Neural cell (in vitro differentiated cells): ENCODE results near the gene CADM1. TPM values are rescaled to one million over a fixed set of nuclear protein-coding genes. Genes with fewer than 3 reads are reported as not detected.

ENCODE experiments used
- H2AFZ ChIP-seq: fragments of 200-600, 300-800 bp; sonication (generic), shearing (Covaris generic); 2 replicates; pipeline ENCODE4 v1.6.0; 2014; ENCODE audit warnings: low read depth, mild to moderate bottlenecking, antibody characterized with exemption, low read length, moderate library complexity
- H3F3A ChIP-seq: fragments of 200-600 bp; shearing (Covaris generic); 2 replicates; pipeline ENCODE4 v1.6.1; 2016; ENCODE audit warnings: mild to moderate bottlenecking, moderate library complexity, mixed read lengths, antibody characterized with exemption, low read length; ENCODE audit not compliant: insufficient read depth, poor library complexity, severe bottlenecking
- H3K27ac ChIP-seq: fragments of 200-600, 300-800 bp; sonication (generic), shearing (Covaris generic); 2 replicates; pipeline ENCODE4 v1.5.1; 2014; ENCODE audit warnings: mild to moderate bottlenecking, low read length, moderate library complexity
- H3K27me3 ChIP-seq: fragments of 300-800, 200-600 bp; sonication (generic), shearing (Covaris generic); 2 replicates; pipeline ENCODE4 v1.6.0; 2014; ENCODE audit warnings: mild to moderate bottlenecking, low read depth, low read length, moderate library complexity; ENCODE audit not compliant: insufficient read depth
- H3K36me3 ChIP-seq: fragments of 300-800, 200-600 bp; sonication (generic), shearing (Covaris generic); 2 replicates; pipeline ENCODE4 v1.5.1; 2014; ENCODE audit warnings: mild to moderate bottlenecking, antibody characterized with exemption, low read length, moderate library complexity; ENCODE audit not compliant: insufficient read depth
- H3K4me2 ChIP-seq: fragments of 300-800, 200-600 bp; sonication (generic), shearing (Covaris generic); 2 replicates; pipeline ENCODE4 v1.6.0; 2014; ENCODE audit warnings: mild to moderate bottlenecking, low read length
- H3K4me3 ChIP-seq: fragments of 300-800, 200-600 bp; sonication (generic), shearing (Covaris generic); 2 replicates; pipeline ENCODE4 v1.5.1; 2014; ENCODE audit warnings: mild to moderate bottlenecking, low read length, moderate library complexity
- H3K79me2 ChIP-seq: fragments of 200-600 bp; shearing (Covaris generic); replicated peaks from 2 replicates; pipeline ENCODE4 v1.6.0; 2014; ENCODE audit warnings: mild to moderate bottlenecking, low read length, moderate library complexity; ENCODE audit not compliant: insufficient read depth
- H3K9ac ChIP-seq: fragments of 300-800, 200-600 bp; sonication (generic), shearing (Covaris generic); 2 replicates; pipeline ENCODE4 v1.6.1; 2016; ENCODE audit warnings: mild to moderate bottlenecking, low read length, mixed read lengths
- H3K9me2 ChIP-seq: fragments of 200-600 bp; shearing (Covaris generic); 2 replicates; pipeline ENCODE4 v1.6.1; 2016; ENCODE audit warnings: mild to moderate bottlenecking, low read length, mixed read lengths; ENCODE audit not compliant: insufficient read depth
- H3K9me3 ChIP-seq: fragments of 200-600, 300-800 bp; sonication (generic), shearing (Covaris generic); 2 replicates; pipeline ENCODE4 v1.6.1; 2016; ENCODE audit warnings: mild to moderate bottlenecking, mixed run types, low read length, moderate library complexity, mixed read lengths
- H4K20me1 ChIP-seq: fragments of 200-600 bp; shearing (Covaris generic); 2 replicates; pipeline ENCODE4 v1.6.1; 2016; ENCODE audit warnings: mild to moderate bottlenecking, mixed run types; ENCODE audit not compliant: insufficient read depth
- CTCF ChIP-seq: fragments of 450-650 bp; IDR thresholded peaks from 2 replicates; pipeline ENCODE4 v1.5.1; 2014; ENCODE audit warnings: antibody characterized with exemption, mild to moderate bottlenecking, moderate library complexity; ENCODE audit not compliant: poor library complexity, severe bottlenecking
- EP300 ChIP-seq: fragments of 450-650 bp; conservative IDR thresholded peaks from 2 replicates; pipeline ENCODE4 v1.6.1; 2014; ENCODE audit warnings: antibody characterized with exemption, mild to moderate bottlenecking, moderate library complexity; ENCODE audit not compliant: poor library complexity, severe bottlenecking
- EZH2 ChIP-seq: fragments of 200-600, 300-800 bp; shearing (Covaris generic), sonication (generic); IDR thresholded peaks from 2 replicates; pipeline ENCODE4 v1.6.1; 2014; ENCODE audit warnings: antibody characterized with exemption, low read length, borderline replicate concordance, mild to moderate bottlenecking; ENCODE audit not compliant: insufficient read depth, poor library complexity, severe bottlenecking
- MXI1 ChIP-seq: fragments of 450-650 bp; conservative IDR thresholded peaks from 2 replicates; pipeline ENCODE4 v1.6.1; 2014; ENCODE audit warnings: antibody characterized with exemption, mild to moderate bottlenecking; ENCODE audit not compliant: poor library complexity, severe bottlenecking
- POLR2AphosphoS5 ChIP-seq: IDR thresholded peaks from 2 replicates; pipeline ENCODE4 v1.6.1; 2012
- RAD21 ChIP-seq: fragments of 450-650 bp; conservative IDR thresholded peaks from 2 replicates; pipeline ENCODE4 v1.6.1; 2014; ENCODE audit warnings: antibody characterized with exemption, mild to moderate bottlenecking, moderate library complexity
- REST ChIP-seq: IDR thresholded peaks from 2 replicates; pipeline ENCODE4 v1.6.1; 2012; ENCODE audit warnings: borderline replicate concordance
- SMC3 ChIP-seq: fragments of 450-650 bp; conservative IDR thresholded peaks from 2 replicates; pipeline ENCODE4 v1.6.1; 2014; ENCODE audit warnings: antibody characterized with exemption, mild to moderate bottlenecking, moderate library complexity; ENCODE audit not compliant: poor library complexity
- TAF1 ChIP-seq: IDR thresholded peaks from 2 replicates; pipeline ENCODE4 v1.6.1; 2012; ENCODE audit warnings: low read depth
- polyA plus RNA-seq: library from polyadenylated mRNA; depleted of rRNA; stranded (reverse); fragments of >200 nt; gene quantifications from 2 replicates; pipeline ENCODE4 v1.2.3, GENCODE V29; 2014

CADM1 gene
- polyA plus RNA-seq, 1 donor from 2014 or later: 92.1 TPM

- H3K27ac ChIP-seq: no peak overlapping the region
- no peak for TF ChIP-seq POLR2AphosphoS5
- TF ChIP-seq MXI1: no peak
- TF ChIP-seq RAD21: no peak
These were observed 140.8 kb downstream of the CADM1 start for GRCh38 chr11:115363426-115363825.

GRCh38 chr11:115362997-115363396 lies 141.2 kb downstream of the CADM1 start:
- no peak overlapping the region for H2AFZ ChIP-seq
- H4K20me1 ChIP-seq: no peaks in the 10 kb centered on the region
- no peaks in the 10 kb centered on the region for H3K27me3 ChIP-seq
- no peak overlapping the region for H3K4me2 ChIP-seq
- no peaks in the 10 kb centered on the region for H3K79me2 ChIP-seq
- H3K9me2 ChIP-seq: no peaks in the 10 kb centered on the region
- no peaks in the 10 kb centered on the region for H3K36me3 ChIP-seq
- H3F3A ChIP-seq: no peaks in the 10 kb centered on the region
- H3K9me3 ChIP-seq: no peaks in the 10 kb centered on the region
- H3K9ac ChIP-seq: no peak overlapping the region
- TF ChIP-seq EZH2 (no peak), MXI1 (no peak), EP300 (no peak), CTCF (no peak), POLR2AphosphoS5 (no peak), SMC3 (no peak), RAD21 (no peak), TAF1 (no peak)
- H3K4me3 ChIP-seq: no peak overlapping the region
- H3K27ac ChIP-seq: no peak overlapping the region

More at GRCh38 chr11:115363426-115363825, 140.8 kb downstream of the CADM1 start:
- no peaks in the 10 kb centered on the region for H3K79me2 ChIP-seq
- no peaks in the 10 kb centered on the region for H3F3A ChIP-seq
- H3K4me3 ChIP-seq: no peak overlapping the region
- no peak overlapping the region for H3K4me2 ChIP-seq
- H3K36me3 ChIP-seq: no peaks in the 10 kb centered on the region
- no peaks in the 10 kb centered on the region for H3K9me2 ChIP-seq
- H3K9me3 ChIP-seq: no peaks in the 10 kb centered on the region
- H4K20me1 ChIP-seq: no peaks in the 10 kb centered on the region
- H3K27me3 ChIP-seq: no peaks in the 10 kb centered on the region
- no peak overlapping the region for H2AFZ ChIP-seq
- no peak overlapping the region for H3K9ac ChIP-seq

GRCh38 chr11:115361025-115361424 lies 143.2 kb downstream of the CADM1 start:
- no peak overlapping the region for H3K4me3 ChIP-seq
- H3K79me2 ChIP-seq: no peaks in the 10 kb centered on the region
- no peaks in the 10 kb centered on the region for H3K27me3 ChIP-seq
- TF ChIP-seq CTCF (no peak), EP300 (no peak), MXI1 (no peak), SMC3 (no peak), RAD21 (no peak), TAF1 (no peak), REST (no peak)
- no peaks in the 10 kb centered on the region for H3K9me2 ChIP-seq
- H3K4me2 ChIP-seq: no peak overlapping the region
- H2AFZ ChIP-seq: no peak overlapping the region
- no peaks in the 10 kb centered on the region for H3K9me3 ChIP-seq
- H3K36me3 ChIP-seq: no peaks in the 10 kb centered on the region
- no peaks in the 10 kb centered on the region for H4K20me1 ChIP-seq
- H3F3A ChIP-seq: no peaks in the 10 kb centered on the region
- H3K27ac ChIP-seq: no peak overlapping the region
- no peak overlapping the region for H3K9ac ChIP-seq
